AG04449 (cell line): Measurements from ENCODE around the gene CDCA4.

Experiments used
- CTCF ChIA-PET: fragments of 350-600 bp; formaldehyde crosslinking; extraction: SDS; loops from one replicate; lab custom pipeline; 2021; ENCODE audit warnings: antibody characterized with exemption; lab: Yijun Ruan, JAX
- POLR2A ChIA-PET: fragments of 400-600, 350-600 bp; formaldehyde crosslinking; extraction: SDS; loops from one replicate; lab custom pipeline; 2020; ENCODE audit warnings: antibody characterized with exemption, inconsistent platforms; lab: Yijun Ruan, JAX
- DNase-seq: peaks from one replicate; pipeline ENCODE4 v3.0.0-alpha.2; 2010; ENCODE audit warnings: low read depth, low spot score
- H3K4me3 ChIP-seq: 2 replicates; pipeline ENCODE4 v1.5.1; 2011; ENCODE audit warnings: low read depth, mild to moderate bottlenecking, control low read depth, low read length
- CTCF ChIP-seq: IDR thresholded peaks from one replicate; pipeline ENCODE4 v1.5.1; 2011; ENCODE audit warnings: mild to moderate bottlenecking, moderate library complexity, low read length, control low read depth, inconsistent platforms; ENCODE audit not compliant: insufficient read depth; ENCODE audit errors: missing control alignments

The CDCA4 gene

DNA sequence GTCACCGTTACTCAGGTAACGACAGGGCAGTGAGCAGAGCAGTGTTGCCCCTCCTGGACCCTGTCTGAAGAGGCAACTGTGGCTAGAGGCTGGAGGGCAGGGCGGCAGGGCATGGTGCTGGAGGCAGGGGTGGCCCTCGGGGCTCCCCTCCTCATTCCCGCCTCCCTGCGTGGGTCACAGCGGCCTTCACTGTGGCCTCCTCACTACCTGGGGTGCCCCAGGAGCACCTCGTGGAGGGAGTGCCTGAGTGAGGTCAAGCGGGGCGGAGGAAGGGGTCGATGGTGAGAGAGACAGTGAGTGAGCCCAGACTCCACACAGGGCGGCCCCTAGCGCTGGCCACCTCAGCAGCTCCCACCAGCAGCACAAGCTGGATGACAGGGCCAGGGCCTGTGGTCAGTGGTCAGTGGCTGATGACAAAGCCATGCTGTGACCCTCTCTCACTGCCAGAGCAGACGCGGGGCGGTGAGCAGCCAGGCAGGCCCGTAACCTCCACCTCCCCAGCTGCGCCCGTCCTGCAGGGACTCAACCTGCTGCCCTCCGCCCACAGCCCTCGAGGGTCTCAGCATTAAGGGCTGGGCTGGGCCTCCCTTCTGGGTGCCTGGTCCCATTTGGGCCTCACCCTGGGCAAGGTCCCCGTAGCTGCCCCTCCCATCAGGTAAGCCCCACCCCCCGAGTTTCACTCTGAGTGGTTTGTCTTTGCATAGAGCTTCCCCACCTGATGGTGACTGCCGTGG, 26.6 kb upstream of the CDCA4 start:
- ChIA-PET CTCF (interaction anchor here (1.0 to 8.9 kb wide), 9 partner anchors 9 to 152 kb away, joined by 3 to 383 read pairs (median 47); partner anchors contain the start of gene CLBA1), POLR2A (no interaction called here)
- DNase-seq = no peak
- H3K4me3 ChIP-seq = no peak overlapping the region
- TF ChIP-seq CTCF = no peak

DNA sequence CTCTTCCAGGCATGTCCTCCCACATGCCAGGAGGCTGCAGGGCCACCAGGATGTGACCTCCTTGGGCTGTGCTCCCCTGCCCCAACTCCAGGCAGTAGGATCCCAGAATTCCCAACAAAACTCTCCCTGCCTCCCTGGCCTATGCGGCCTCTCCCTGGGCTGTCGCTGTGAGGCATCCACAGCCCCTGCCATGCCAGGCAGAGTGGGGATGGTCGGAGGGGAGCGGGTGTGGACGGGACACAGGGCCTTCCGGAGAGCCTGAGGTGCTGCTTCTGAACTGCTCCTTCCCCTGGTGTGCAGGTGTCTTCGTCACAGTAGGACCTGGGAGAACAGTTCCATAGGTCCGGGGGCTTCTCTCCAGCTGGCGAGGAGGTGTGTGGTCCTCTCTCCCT, 26.0 kb upstream of the CDCA4 start:
- CTCF ChIA-PET = interaction anchor here (0.7 to 8.9 kb wide), 25 partner anchors 9 to 166 kb away, joined by 3 to 383 read pairs (median 15); partner anchors contain the start of genes AHNAK2, CDCA4, CLBA1 and GPR132
- no peak overlapping the region for H3K4me3 ChIP-seq
- no peak for DNase-seq
- POLR2A ChIA-PET = no interaction called here
- no peak for TF ChIP-seq CTCF

- CTCF ChIA-PET = interaction anchor here (0.7 to 8.9 kb wide), 46 partner anchors 10 to 296 kb away, joined by 3 to 383 read pairs (median 8); partner anchors contain the start of genes AHNAK2, CDCA4, CLBA1 and GPR132
- DNase-seq = no peak
- peak; percentile 99 for TF ChIP-seq CTCF
- peak overlapping the region; percentile 10 for H3K4me3 ChIP-seq
- POLR2A ChIA-PET = interaction anchor here (1.0 kb wide), 1 partner anchor 25 kb away, joined by 4 read pairs; the partner anchor contains the start of gene CDCA4
Measured at GRCh38 chr14:105045710-105046326, 24.9 kb upstream of the CDCA4 start.

- H3K4me3 ChIP-seq = no peak overlapping the region
- POLR2A ChIA-PET = no interaction called here
- no peak for TF ChIP-seq CTCF
- no peak for DNase-seq
- CTCF ChIA-PET = interaction anchor here (0.8 to 8.9 kb wide), 15 partner anchors 13 to 275 kb away, joined by 3 to 383 read pairs (median 12); partner anchors contain the start of genes CLBA1 and PLD4
Measured at GRCh38 chr14:105043641-105044040, 22.8 kb upstream of the CDCA4 start.

DNA sequence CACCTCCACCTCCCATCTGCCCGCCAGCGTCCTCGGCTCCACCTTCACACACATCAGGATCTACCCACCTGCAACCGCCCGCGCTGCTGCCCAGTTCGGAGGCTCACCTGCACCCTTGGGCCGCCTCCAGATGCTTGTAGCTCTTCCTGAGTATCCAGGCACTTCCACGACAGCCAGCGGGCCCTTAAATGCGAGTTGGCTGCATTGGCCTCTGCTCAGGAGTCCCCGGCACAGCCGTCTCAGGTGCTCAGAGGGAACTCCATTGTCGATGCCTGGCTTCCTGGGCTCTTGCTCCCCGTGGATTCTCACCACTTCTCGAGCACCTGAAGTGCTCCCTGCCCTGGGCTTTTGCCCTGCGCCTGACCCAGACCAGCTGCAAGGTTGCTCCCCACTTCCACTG, 21.9 kb upstream of the CDCA4 start:
- no peak overlapping the region for H3K4me3 ChIP-seq
- ChIA-PET CTCF (interaction anchor here (1.1 to 8.9 kb wide), 9 partner anchors 12 to 290 kb away, joined by 3 to 383 read pairs (median 33); partner anchors contain the start of genes CLBA1 and SIVA1), POLR2A (no interaction called here)
- no peak for DNase-seq
- TF ChIP-seq CTCF = no peak
